ENCODE measurements around the gene C14orf39.

C14orf39 gene

DNA sequence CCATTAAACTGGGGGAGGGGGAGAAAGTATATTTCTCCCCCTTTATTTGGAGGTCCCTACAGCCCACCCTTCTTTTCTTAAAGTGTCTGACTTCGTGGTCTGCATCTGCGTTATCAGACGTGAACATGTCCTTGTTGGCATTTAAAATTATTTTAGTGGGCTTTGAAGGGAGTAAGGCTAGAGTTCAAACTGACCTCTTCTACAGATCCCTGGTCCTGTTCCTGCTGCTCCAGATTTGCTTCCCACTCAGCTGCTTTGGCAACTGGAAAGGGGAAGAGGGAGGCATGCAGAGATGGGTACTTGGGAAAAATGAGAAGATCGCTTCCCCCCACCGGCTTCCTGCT is 22.5 kb upstream of the C14orf39 start (continued):
- TF ChIP-seq, protein P1, sequence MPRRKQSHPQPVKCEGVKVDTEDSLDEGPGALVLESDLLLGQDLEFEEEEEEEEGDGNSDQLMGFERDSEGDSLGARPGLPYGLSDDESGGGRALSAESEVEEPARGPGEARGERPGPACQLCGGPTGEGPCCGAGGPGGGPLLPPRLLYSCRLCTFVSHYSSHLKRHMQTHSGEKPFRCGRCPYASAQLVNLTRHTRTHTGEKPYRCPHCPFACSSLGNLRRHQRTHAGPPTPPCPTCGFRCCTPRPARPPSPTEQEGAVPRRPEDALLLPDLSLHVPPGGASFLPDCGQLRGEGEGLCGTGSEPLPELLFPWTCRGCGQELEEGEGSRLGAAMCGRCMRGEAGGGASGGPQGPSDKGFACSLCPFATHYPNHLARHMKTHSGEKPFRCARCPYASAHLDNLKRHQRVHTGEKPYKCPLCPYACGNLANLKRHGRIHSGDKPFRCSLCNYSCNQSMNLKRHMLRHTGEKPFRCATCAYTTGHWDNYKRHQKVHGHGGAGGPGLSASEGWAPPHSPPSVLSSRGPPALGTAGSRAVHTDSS (tag by site-specific recombination; IDR thresholded peaks at IDR 0.05) = no peak
- TF ChIP-seq, protein P2, sequence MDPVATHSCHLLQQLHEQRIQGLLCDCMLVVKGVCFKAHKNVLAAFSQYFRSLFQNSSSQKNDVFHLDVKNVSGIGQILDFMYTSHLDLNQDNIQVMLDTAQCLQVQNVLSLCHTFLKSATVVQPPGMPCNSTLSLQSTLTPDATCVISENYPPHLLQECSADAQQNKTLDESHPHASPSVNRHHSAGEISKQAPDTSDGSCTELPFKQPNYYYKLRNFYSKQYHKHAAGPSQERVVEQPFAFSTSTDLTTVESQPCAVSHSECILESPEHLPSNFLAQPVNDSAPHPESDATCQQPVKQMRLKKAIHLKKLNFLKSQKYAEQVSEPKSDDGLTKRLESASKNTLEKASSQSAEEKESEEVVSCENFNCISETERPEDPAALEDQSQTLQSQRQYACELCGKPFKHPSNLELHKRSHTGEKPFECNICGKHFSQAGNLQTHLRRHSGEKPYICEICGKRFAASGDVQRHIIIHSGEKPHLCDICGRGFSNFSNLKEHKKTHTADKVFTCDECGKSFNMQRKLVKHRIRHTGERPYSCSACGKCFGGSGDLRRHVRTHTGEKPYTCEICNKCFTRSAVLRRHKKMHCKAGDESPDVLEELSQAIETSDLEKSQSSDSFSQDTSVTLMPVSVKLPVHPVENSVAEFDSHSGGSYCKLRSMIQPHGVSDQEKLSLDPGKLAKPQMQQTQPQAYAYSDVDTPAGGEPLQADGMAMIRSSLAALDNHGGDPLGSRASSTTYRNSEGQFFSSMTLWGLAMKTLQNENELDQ (tag by site-specific recombination; IDR thresholded peaks at IDR 0.05; ENCODE audit: low read depth) = no peak
- no peak for TF ChIP-seq ZNF2 (tag by site-specific recombination; IDR thresholded peaks at IDR 0.05)
- TF ChIP-seq SP7 (tag by site-specific recombination; IDR thresholded peaks at IDR 0.05) = no peak
- no peak for TF ChIP-seq ZNF610 (tag by site-specific recombination; IDR thresholded peaks at IDR 0.05; ENCODE audit: borderline replicate concordance)

DNA sequence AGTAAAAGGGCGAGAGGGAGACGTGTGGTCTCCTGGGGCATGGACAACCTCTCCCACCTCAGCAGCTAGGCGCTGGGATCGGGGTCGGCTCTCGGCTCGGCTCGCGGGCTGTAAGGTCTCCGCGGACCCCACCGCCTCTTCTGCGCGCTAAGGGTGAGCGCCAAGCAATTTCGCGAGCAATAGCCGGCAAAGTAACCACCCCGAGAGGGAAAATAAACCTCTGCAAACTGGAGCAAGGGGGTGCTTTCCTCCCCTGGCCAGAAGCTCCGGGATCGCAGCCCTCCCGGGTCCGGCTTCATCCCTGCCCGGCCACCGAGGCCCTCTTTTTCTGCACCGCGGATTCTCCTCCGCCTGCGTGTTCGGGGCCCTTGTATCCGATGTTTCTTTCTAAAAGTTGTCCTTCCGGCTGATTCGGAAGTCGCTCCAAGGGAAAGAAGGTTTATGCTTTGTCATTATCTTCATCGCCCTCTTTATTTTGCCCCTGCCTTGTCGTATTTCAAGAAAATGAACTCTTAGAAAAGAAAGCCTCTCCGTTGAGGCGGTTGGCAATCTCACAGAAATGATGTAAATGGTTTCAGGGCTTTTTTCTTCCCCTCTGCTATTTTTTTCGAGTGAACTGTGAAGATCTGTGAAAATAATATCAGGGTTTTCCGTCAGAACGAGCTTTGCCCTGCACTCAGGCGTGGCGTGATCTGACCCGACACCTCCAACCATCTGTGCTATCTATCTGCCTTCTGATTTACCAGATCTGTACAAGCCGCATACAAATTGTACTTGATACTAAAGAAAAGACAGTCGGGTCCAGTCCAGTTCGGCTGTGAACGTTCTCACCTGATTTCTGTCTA is 21.3 kb upstream of the C14orf39 start:
- H3K36me3 ChIP-seq (ENCODE audit: control insufficient read depth in 2 of 2, insufficient read depth in 1 of 2, low read length in 2 of 2) = no peaks in the 10 kb centered on the region
- POLR2A ChIA-PET = no interaction called here
- CTCF ChIA-PET = interaction anchor here (0.6 to 0.7 kb wide), 4 partner anchors 16 to 162 kb away, joined by 3 to 4 read pairs (median 3); no protein-coding TSS in a partner anchor
- H3K4me1 ChIP-seq (ENCODE audit: control insufficient read depth, insufficient read depth, low read length) = peaks cover 6% of the 10 kb centered on the region; the same call in 1 of the 2 replicates
- H3K9me3 ChIP-seq (ENCODE audit: control insufficient read depth, insufficient read depth, low read depth, low read length) = no peaks in the 10 kb centered on the region
- TF ChIP-seq ZNF19 (tag by site-specific recombination; IDR thresholded peaks at IDR 0.05; ENCODE audit: low read depth) (no peak), ZNF571 (tag by site-specific recombination; IDR thresholded peaks at IDR 0.05) (no peak), GLI2 (tag by site-specific recombination; IDR thresholded peaks at IDR 0.05; ENCODE audit: borderline replicate concordance, low read depth) (no peak), ZFP41 (tag by site-specific recombination; IDR thresholded peaks at IDR 0.05; ENCODE audit: borderline replicate concordance) (no peak), ZNF174 (tag by site-specific recombination; IDR thresholded peaks at IDR 0.05) (no peak), ZNF433 (tag by site-specific recombination; IDR thresholded peaks at IDR 0.05; ENCODE audit: low read depth) (no peak)
- H3K27ac ChIP-seq (ENCODE audit: extremely low read depth, low read depth, low read length) = no peak overlapping the region
- H3K4me3 ChIP-seq (ENCODE audit: low read depth, low read length) = no peak overlapping the region

DNA sequence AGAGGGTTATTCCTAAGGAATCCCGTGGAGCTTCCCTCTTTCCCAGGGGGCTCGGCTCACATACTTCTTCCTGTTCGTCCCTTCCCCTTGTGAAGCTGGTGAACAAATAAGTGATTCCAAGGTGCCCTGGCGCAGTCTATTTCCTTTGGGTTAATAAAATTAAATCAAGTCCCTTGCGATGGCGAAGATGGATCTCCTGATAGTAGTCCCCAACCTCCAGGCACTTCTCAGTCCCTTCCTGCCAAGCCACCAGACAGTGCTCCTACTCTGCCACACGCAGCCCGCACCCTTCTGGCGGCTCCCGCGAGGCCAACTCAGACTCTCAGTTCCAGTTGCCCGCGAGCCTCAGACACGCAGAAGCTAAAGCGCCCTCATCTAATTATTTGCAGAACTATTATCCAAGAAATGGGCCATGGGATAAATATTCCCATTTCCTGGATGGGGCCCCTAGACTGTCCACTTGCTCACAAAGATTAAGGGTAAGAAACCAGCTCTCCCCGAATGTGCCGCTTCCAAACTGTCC is 20.7 kb upstream of the C14orf39 start:
- POLR2A ChIA-PET = no interaction called here

More for the DNA sequence above, 20.7 kb upstream of the C14orf39 start:
- Histone ChIP-seq H3K4me3 (ENCODE audit: low read depth, low read length) (no peak overlapping the region), H3K27ac (ENCODE audit: extremely low read depth, low read depth, low read length) (no peak overlapping the region), H3K4me1 (ENCODE audit: control insufficient read depth, insufficient read depth, low read length) (peaks cover 6% of the 10 kb centered on the region; the same call in 1 of the 2 replicates), H3K9me3 (ENCODE audit: control insufficient read depth, insufficient read depth, low read depth, low read length) (no peaks in the 10 kb centered on the region), H3K36me3 (ENCODE audit: control insufficient read depth in 2 of 2, insufficient read depth in 1 of 2, low read length in 2 of 2) (no peaks in the 10 kb centered on the region)
- TF ChIP-seq, protein P3, sequence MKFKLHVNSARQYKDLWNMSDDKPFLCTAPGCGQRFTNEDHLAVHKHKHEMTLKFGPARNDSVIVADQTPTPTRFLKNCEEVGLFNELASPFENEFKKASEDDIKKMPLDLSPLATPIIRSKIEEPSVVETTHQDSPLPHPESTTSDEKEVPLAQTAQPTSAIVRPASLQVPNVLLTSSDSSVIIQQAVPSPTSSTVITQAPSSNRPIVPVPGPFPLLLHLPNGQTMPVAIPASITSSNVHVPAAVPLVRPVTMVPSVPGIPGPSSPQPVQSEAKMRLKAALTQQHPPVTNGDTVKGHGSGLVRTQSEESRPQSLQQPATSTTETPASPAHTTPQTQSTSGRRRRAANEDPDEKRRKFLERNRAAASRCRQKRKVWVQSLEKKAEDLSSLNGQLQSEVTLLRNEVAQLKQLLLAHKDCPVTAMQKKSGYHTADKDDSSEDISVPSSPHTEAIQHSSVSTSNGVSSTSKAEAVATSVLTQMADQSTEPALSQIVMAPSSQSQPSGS (tag by site-specific recombination; IDR thresholded peaks at IDR 0.05; ENCODE audit: low read depth) = no peak
- TF ChIP-seq ZBTB8A (tag by site-specific recombination; IDR thresholded peaks at IDR 0.05) (no peak), KLF8 (tag by site-specific recombination; IDR thresholded peaks at IDR 0.05) (no peak), ZNF510 (tag by site-specific recombination; IDR thresholded peaks at IDR 0.05; ENCODE audit: insufficient replicate concordance) (no peak), ZNF624 (tag by site-specific recombination; IDR thresholded peaks at IDR 0.05) (no peak)
- TF ChIP-seq, protein P4, sequence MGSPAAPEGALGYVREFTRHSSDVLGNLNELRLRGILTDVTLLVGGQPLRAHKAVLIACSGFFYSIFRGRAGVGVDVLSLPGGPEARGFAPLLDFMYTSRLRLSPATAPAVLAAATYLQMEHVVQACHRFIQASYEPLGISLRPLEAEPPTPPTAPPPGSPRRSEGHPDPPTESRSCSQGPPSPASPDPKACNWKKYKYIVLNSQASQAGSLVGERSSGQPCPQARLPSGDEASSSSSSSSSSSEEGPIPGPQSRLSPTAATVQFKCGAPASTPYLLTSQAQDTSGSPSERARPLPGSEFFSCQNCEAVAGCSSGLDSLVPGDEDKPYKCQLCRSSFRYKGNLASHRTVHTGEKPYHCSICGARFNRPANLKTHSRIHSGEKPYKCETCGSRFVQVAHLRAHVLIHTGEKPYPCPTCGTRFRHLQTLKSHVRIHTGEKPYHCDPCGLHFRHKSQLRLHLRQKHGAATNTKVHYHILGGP (tag by site-specific recombination; IDR thresholded peaks at IDR 0.05) = no peak
- TF ChIP-seq, protein P5, sequence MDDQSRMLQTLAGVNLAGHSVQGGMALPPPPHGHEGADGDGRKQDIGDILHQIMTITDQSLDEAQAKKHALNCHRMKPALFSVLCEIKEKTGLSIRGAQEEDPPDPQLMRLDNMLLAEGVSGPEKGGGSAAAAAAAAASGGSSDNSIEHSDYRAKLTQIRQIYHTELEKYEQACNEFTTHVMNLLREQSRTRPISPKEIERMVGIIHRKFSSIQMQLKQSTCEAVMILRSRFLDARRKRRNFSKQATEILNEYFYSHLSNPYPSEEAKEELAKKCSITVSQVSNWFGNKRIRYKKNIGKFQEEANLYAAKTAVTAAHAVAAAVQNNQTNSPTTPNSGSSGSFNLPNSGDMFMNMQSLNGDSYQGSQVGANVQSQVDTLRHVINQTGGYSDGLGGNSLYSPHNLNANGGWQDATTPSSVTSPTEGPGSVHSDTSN (CRISPR knock-in tag; IDR thresholded peaks at IDR 0.05) = no peak
- CTCF ChIA-PET = interaction anchor here (0.6 to 0.7 kb wide), 2 partner anchors 156 to 161 kb away, joined by 3 to 4 read pairs; no protein-coding TSS in a partner anchor
